Panc1 (cell line): ENCODE results near the gene SUSD2. TPM values are rescaled to one million over a fixed set of nuclear protein-coding genes. Genes with fewer than 3 reads are reported as not detected.

Experiments
- ATAC-seq: fragments of 200-7000 bp; cut with Tn5 transposase; 2 replicates; pipeline ENCODE4 v1.9.1; 2020; ENCODE audit warnings: mild to moderate bottlenecking, moderate library complexity
- BruUV-seq: library from RNA; stranded (reverse); fragments of 400-500 nt; replicated peaks from 2 replicates; lab custom pipeline; 2021; lab: Mats Ljungman, UMichigan
- CTCF ChIA-PET: fragments of 300-600 bp; sonication (Branson Sonifier 250); formaldehyde crosslinking; loops from one replicate; lab custom pipeline; 2022; ENCODE audit warnings: antibody characterized with exemption; lab: Charles Lee
- POLR2A ChIA-PET: fragments of 300-600 bp; sonication (Branson Sonifier 250); formaldehyde crosslinking; loops from one replicate; lab custom pipeline; 2022; ENCODE audit warnings: antibody characterized with exemption; lab: Charles Lee
- DNase-seq: peaks from one replicate; pipeline ENCODE4 v3.0.0-alpha.2; 2010; ENCODE audit warnings: low read depth, low spot score
- H3K27ac ChIP-seq: 2 replicates; pipeline ENCODE4 v1.5.1; 2011; ENCODE audit warnings: mild to moderate bottlenecking, low read length, inconsistent platforms
- H3K27me3 ChIP-seq: fragments of 200-500 bp; sonication (Bioruptor generic); 2 replicates; pipeline ENCODE4 v1.6.0; 2014; ENCODE audit warnings: low read length, inconsistent platforms; ENCODE audit not compliant: control insufficient read depth, insufficient read depth
- H3K36me3 ChIP-seq: fragments of 200-500 bp; sonication (Bioruptor generic); 2 replicates; pipeline ENCODE4 v1.5.1; 2014; ENCODE audit warnings: inconsistent platforms, mild to moderate bottlenecking, low read length, moderate library complexity; ENCODE audit not compliant: control insufficient read depth, insufficient read depth
- H3K4me1 ChIP-seq: 2 replicates; pipeline ENCODE4 v1.5.1; 2011; ENCODE audit warnings: inconsistent platforms, mild to moderate bottlenecking, low read length, moderate library complexity; ENCODE audit not compliant: control insufficient read depth, insufficient read depth
- H3K4me3 ChIP-seq, 2 experiments: 2 replicates each; pipeline ENCODE4 v1.5.1; 2011 to 2012; ENCODE audit warnings: low read depth in 2 of 2, low read length in 2 of 2, mild to moderate bottlenecking in 2 of 2, inconsistent platforms in 1 of 2, moderate library complexity in 1 of 2
- H3K9me3 ChIP-seq: fragments of 200-500 bp; sonication (Bioruptor generic); 2 replicates; pipeline ENCODE4 v1.5.1; 2014; ENCODE audit warnings: low read depth, mild to moderate bottlenecking, inconsistent platforms, low read length, moderate library complexity; ENCODE audit not compliant: control insufficient read depth, insufficient read depth
- CTCF ChIP-seq: fragments of 450-650 bp; IDR thresholded peaks from 2 replicates; pipeline ENCODE4 v1.5.1; 2017; ENCODE audit warnings: mild to moderate bottlenecking
- POLR2AphosphoS5 ChIP-seq: IDR thresholded peaks from 2 replicates; pipeline ENCODE4 v1.6.1; 2012; ENCODE audit warnings: mild to moderate bottlenecking, low read depth, low read length, moderate library complexity
- SIN3A ChIP-seq: IDR thresholded peaks from 2 replicates; pipeline ENCODE4 v1.6.1; 2012; ENCODE audit warnings: low read depth, mild to moderate bottlenecking, low read length, moderate library complexity, borderline replicate concordance; ENCODE audit not compliant: insufficient read depth
- TCF7L2 ChIP-seq: IDR thresholded peaks from 2 replicates; pipeline ENCODE4 v1.6.1; 2011; ENCODE audit warnings: mild to moderate bottlenecking, low read depth, low read length, inconsistent platforms
- in situ Hi-C: cut with HindIII; loops from 2 replicates; pipeline ENCODE4 v1.10.0; 2016; ENCODE audit warnings: low sequenced_read_pairs, low pct_unique_long_range_greater_than_20kb
- intact Hi-C: fragments of 100-400 bp; cut with micrococcal nuclease; formaldehyde crosslinking; loops from one replicate; pipeline ENCODE4 v1.10.0; 2022; ENCODE audit not compliant: unreplicated experiment
- total RNA-seq: library from RNA; stranded (reverse); gene quantifications from one replicate; pipeline ENCODE4 v1.2.1, GENCODE V29; 2021; ENCODE audit not compliant: unreplicated experiment
- TF ChIP-seq, protein P1 (sequence below), 2 experiments: IDR thresholded peaks; 2 replicates each; pipeline ENCODE4 v1.6.1; 2011 to 2012; ENCODE audit warnings: low read depth in 2 of 2, control low read depth in 1 of 2, low read length in 1 of 2, mild to moderate bottlenecking in 1 of 2, moderate library complexity in 1 of 2; ENCODE audit not compliant: insufficient read depth in 1 of 2

SUSD2 gene
- total RNA-seq, 1 experiment from 2014 or later: 10.6 TPM

- in situ Hi-C loops: no loop called here
Observed at GRCh38 chr22:24162436-24162835, 18.9 kb upstream of the SUSD2 start.

GRCh38 chr22:24164243-24164642, 17.0 kb upstream of the SUSD2 start:
- intact Hi-C loops: no loop called here
- no TSS peak for BruUV-seq
- Histone ChIP-seq H3K36me3 (no peaks in the 10 kb centered on the region), H3K4me3 (no peak overlapping the region), H3K27me3 (no peaks in the 10 kb centered on the region), H3K4me1 (no peaks in the 10 kb centered on the region), H3K27ac (no peak overlapping the region), H3K9me3 (no peaks in the 10 kb centered on the region)
- no peak for TF ChIP-seq POLR2AphosphoS5
- TF ChIP-seq CTCF: no peak
- TF ChIP-seq TCF7L2: no peak
- TF ChIP-seq, protein P1, sequence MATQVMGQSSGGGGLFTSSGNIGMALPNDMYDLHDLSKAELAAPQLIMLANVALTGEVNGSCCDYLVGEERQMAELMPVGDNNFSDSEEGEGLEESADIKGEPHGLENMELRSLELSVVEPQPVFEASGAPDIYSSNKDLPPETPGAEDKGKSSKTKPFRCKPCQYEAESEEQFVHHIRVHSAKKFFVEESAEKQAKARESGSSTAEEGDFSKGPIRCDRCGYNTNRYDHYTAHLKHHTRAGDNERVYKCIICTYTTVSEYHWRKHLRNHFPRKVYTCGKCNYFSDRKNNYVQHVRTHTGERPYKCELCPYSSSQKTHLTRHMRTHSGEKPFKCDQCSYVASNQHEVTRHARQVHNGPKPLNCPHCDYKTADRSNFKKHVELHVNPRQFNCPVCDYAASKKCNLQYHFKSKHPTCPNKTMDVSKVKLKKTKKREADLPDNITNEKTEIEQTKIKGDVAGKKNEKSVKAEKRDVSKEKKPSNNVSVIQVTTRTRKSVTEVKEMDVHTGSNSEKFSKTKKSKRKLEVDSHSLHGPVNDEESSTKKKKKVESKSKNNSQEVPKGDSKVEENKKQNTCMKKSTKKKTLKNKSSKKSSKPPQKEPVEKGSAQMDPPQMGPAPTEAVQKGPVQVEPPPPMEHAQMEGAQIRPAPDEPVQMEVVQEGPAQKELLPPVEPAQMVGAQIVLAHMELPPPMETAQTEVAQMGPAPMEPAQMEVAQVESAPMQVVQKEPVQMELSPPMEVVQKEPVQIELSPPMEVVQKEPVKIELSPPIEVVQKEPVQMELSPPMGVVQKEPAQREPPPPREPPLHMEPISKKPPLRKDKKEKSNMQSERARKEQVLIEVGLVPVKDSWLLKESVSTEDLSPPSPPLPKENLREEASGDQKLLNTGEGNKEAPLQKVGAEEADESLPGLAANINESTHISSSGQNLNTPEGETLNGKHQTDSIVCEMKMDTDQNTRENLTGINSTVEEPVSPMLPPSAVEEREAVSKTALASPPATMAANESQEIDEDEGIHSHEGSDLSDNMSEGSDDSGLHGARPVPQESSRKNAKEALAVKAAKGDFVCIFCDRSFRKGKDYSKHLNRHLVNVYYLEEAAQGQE (IDR thresholded peaks at IDR 0.05; ENCODE audit: insufficient read depth in 1 of 2, low read depth in 2 of 2, low read length in 1 of 2): no peak
- no peak for TF ChIP-seq SIN3A
- POLR2A ChIA-PET: no interaction called here
- DNase-seq: no peak
- CTCF ChIA-PET: no interaction called here
- in situ Hi-C loops: no loop called here
- ATAC-seq: no peak

More at GRCh38 chr22:24162436-24162835, 18.9 kb upstream of the SUSD2 start:
- H3K4me3 ChIP-seq: no peak overlapping the region
- no peaks in the 10 kb centered on the region for H3K36me3 ChIP-seq
- ChIA-PET CTCF (no interaction called here), POLR2A (no interaction called here)
- intact Hi-C loops: no loop called here
- no peak overlapping the region for H3K27ac ChIP-seq
- no peaks in the 10 kb centered on the region for H3K9me3 ChIP-seq
- no peak for DNase-seq
- peaks cover 7% of the 10 kb centered on the region for H3K4me1 ChIP-seq
- TF ChIP-seq TCF7L2: no peak
- TF ChIP-seq POLR2AphosphoS5: no peak
- TF ChIP-seq, protein P1 (IDR thresholded peaks at IDR 0.05; ENCODE audit: insufficient read depth in 1 of 2, low read depth in 2 of 2, low read length in 1 of 2): no peak
- TF ChIP-seq CTCF: no peak
- no peak for TF ChIP-seq SIN3A
- BruUV-seq: no TSS peak
- no peaks in the 10 kb centered on the region for H3K27me3 ChIP-seq
- no peak for ATAC-seq
